SK-N-SH (cell line): ENCODE results near the gene VWF. TPM values are rescaled to one million over a fixed set of nuclear protein-coding genes. Genes with fewer than 3 reads are reported as not detected.

Source experiments
- CTCF ChIA-PET: fragments of 300-600, 350-600 bp; formaldehyde crosslinking; extraction: SDS; loops from one replicate; lab custom pipeline; 2021; lab: Yijun Ruan, JAX
- POLR2A ChIA-PET: fragments of 350-600 bp; sonication (Branson Sonifier 250); formaldehyde crosslinking; extraction: SDS; loops from one replicate; lab custom pipeline; 2020; ENCODE audit warnings: antibody characterized with exemption, inconsistent platforms; lab: Yijun Ruan, JAX
- DNase-seq: peaks from one replicate; pipeline ENCODE4 v3.0.0; 2012
- H2AFZ ChIP-seq: fragments of 200-600 bp; sonication (generic); 2 replicates; pipeline ENCODE4 v1.8.1; 2016; ENCODE audit warnings: antibody characterized with exemption, mild to moderate bottlenecking, low read depth
- H3F3A ChIP-seq: fragments of 200-600 bp; sonication (generic); replicated peaks from 2 replicates; pipeline ENCODE3; 2016; ENCODE audit warnings: antibody characterized with exemption, mild to moderate bottlenecking; ENCODE audit not compliant: insufficient read depth
- H3K27ac ChIP-seq, 2 experiments: fragments of 200-500 bp in 1 of 2; fragments of 200-600 bp in 1 of 2; sonication (Bioruptor generic) in 1 of 2; sonication (generic), shearing (Covaris generic) in 1 of 2; 2 replicates each; pipeline versions ENCODE4 v1.5.1 to v1.6.1; 2014 to 2016; ENCODE audit warnings: low read depth in 2 of 2, inconsistent platforms in 1 of 2, low read length in 1 of 2, mild to moderate bottlenecking in 1 of 2, mixed read lengths in 1 of 2
- H3K27me3 ChIP-seq: fragments of 200-600 bp; sonication (generic), shearing (Covaris generic); 2 replicates; pipeline ENCODE4 v1.6.1; 2016; ENCODE audit warnings: mixed run types; ENCODE audit not compliant: insufficient read depth
- H3K36me3 ChIP-seq, 2 experiments: fragments of 200-500 bp in 1 of 2; fragments of 200-600 bp in 1 of 2; sonication (Bioruptor generic) in 1 of 2; sonication (generic) in 1 of 2; replicated peaks in 1 of 2; 2 replicates each; pipeline versions ENCODE3 to v1.5.1; 2014 to 2016; ENCODE audit warnings: low read length in 1 of 2, mild to moderate bottlenecking in 1 of 2; ENCODE audit not compliant: insufficient read depth in 2 of 2, control insufficient read depth in 1 of 2
- H3K4me1 ChIP-seq, 2 experiments: fragments of 200-500 bp in 1 of 2; fragments of 200-600 bp in 1 of 2; sonication (Bioruptor generic) in 1 of 2; sonication (generic), shearing (Covaris generic) in 1 of 2; 2 replicates each; pipeline versions ENCODE4 v1.5.1 to v1.6.1; 2014 to 2016; ENCODE audit warnings: low read depth in 1 of 2, low read length in 1 of 2, mixed run types in 1 of 2; ENCODE audit not compliant: insufficient read depth in 2 of 2, control insufficient read depth in 1 of 2
- H3K4me2 ChIP-seq: fragments of 200-600 bp; sonication (generic), shearing (Covaris generic); 2 replicates; pipeline ENCODE4 v1.6.1; 2017; ENCODE audit warnings: mixed run types
- H3K4me3 ChIP-seq, 2 experiments: fragments of 200-500 bp in 1 of 2; fragments of 200-600 bp in 1 of 2; sonication (Bioruptor generic) in 1 of 2; sonication (generic), shearing (Covaris generic) in 1 of 2; 2 replicates each; pipeline versions ENCODE4 v1.5.1 to v1.8.1; 2014 to 2016; ENCODE audit warnings: low read depth in 2 of 2, inconsistent platforms in 1 of 2, low read length in 1 of 2, mild to moderate bottlenecking in 1 of 2, mixed read lengths in 1 of 2, moderate library complexity in 1 of 2
- H3K79me2 ChIP-seq: fragments of 200-600 bp; sonication (generic); 2 replicates; pipeline ENCODE4 v1.8.1; 2017; ENCODE audit warnings: mild to moderate bottlenecking; ENCODE audit not compliant: insufficient read depth
- H3K9ac ChIP-seq: fragments of 200-600 bp; sonication (generic); 2 replicates; pipeline ENCODE4 v1.6.1; 2017; ENCODE audit warnings: mixed run types
- H3K9me2 ChIP-seq: fragments of 200-600 bp; sonication (generic); 2 replicates; pipeline ENCODE4 v1.6.1; 2017; ENCODE audit warnings: mixed run types
- H3K9me3 ChIP-seq: fragments of 200-600 bp; sonication (generic); 2 replicates; pipeline ENCODE4 v1.6.1; 2017; ENCODE audit warnings: mixed run types, mild to moderate bottlenecking, moderate library complexity
- H4K20me1 ChIP-seq: fragments of 200-600 bp; sonication (generic); 2 replicates; pipeline ENCODE4 v1.6.1; 2017; ENCODE audit warnings: mild to moderate bottlenecking, mixed run types; ENCODE audit not compliant: insufficient read depth
- CHD2 ChIP-seq: fragments of 150-350 bp; IDR thresholded peaks from 2 replicates; pipeline ENCODE4 v1.6.1; 2018; ENCODE audit warnings: low read length; ENCODE audit not compliant: partially characterized antibody
- EP300 ChIP-seq, 2 experiments: IDR thresholded peaks; 2 replicates each; pipeline versions ENCODE4 v1.4.0 to v1.6.1; 2012; ENCODE audit warnings: borderline replicate concordance in 1 of 2, low read depth in 1 of 2, low read length in 1 of 2
- EZH2phosphoT487 ChIP-seq: fragments of 200-600 bp; sonication (generic); IDR thresholded peaks from 2 replicates; pipeline ENCODE4 v1.6.1; 2017; ENCODE audit warnings: low read depth, mixed run types, mild to moderate bottlenecking, antibody characterized with exemption, moderate library complexity, borderline replicate concordance
- FOSL2 ChIP-seq: IDR thresholded peaks from 2 replicates; pipeline ENCODE4 v1.4.0; 2012; ENCODE audit warnings: low read depth, mild to moderate bottlenecking, moderate library complexity, borderline replicate concordance
- FOXM1 ChIP-seq: IDR thresholded peaks from 2 replicates; pipeline ENCODE4 v1.4.0; 2012; ENCODE audit warnings: low read depth, mild to moderate bottlenecking
- GABPA ChIP-seq: IDR thresholded peaks from 2 replicates; pipeline ENCODE4 v1.4.0; 2012; ENCODE audit warnings: low read depth, mild to moderate bottlenecking
- GATA2 ChIP-seq: sonication (generic); formaldehyde crosslinking; IDR thresholded peaks from 2 replicates; pipeline ENCODE4 v1.5.0; 2020; ENCODE audit warnings: mild to moderate bottlenecking, missing genetic modification reagents
- MXI1 ChIP-seq: IDR thresholded peaks from 2 replicates; pipeline ENCODE4 v1.6.1; 2012; ENCODE audit warnings: mild to moderate bottlenecking, low read depth, low read length, improper control_type of control experiment
- RAD21 ChIP-seq: IDR thresholded peaks from 2 replicates; pipeline ENCODE4 v1.6.1; 2012; ENCODE audit warnings: mild to moderate bottlenecking, low read length
- SMC3 ChIP-seq: IDR thresholded peaks from 2 replicates; pipeline ENCODE4 v1.6.1; 2012; ENCODE audit warnings: low read depth, low read length, improper control_type of control experiment
- TAF1 ChIP-seq: IDR thresholded peaks from 2 replicates; pipeline ENCODE4 v1.6.1; 2012; ENCODE audit warnings: low read depth, mild to moderate bottlenecking, low read length, moderate library complexity, borderline replicate concordance
- TCF12 ChIP-seq: IDR thresholded peaks from 2 replicates; pipeline ENCODE4 v1.4.0; 2012
- TEAD4 ChIP-seq: IDR thresholded peaks from 2 replicates; pipeline ENCODE4 v1.4.0; 2012; ENCODE audit warnings: mild to moderate bottlenecking, borderline replicate concordance; ENCODE audit not compliant: insufficient read depth
- WGBS: methylation state at CpG from one replicate; pipeline ENCODE4 v1.1.6; 2017; ENCODE audit warnings: low lambda C conversion rate; 5-methylcytosine and 5-hydroxymethylcytosine counted together
- polyA plus RNA-seq, 3 experiments: library from polyadenylated mRNA; depleted of rRNA; stranded (reverse); fragments of >200 nt; gene quantifications; 2 replicates each; pipeline ENCODE4 v1.2.3, GENCODE V29; 2012
- TF ChIP-seq, protein P1 (sequence below): IDR thresholded peaks from 2 replicates; pipeline ENCODE4 v1.6.1; 2012; ENCODE audit warnings: mild to moderate bottlenecking, low read depth, low read length, moderate library complexity
- TF ChIP-seq, protein P2 (sequence below): IDR thresholded peaks from 2 replicates; pipeline ENCODE4 v1.4.0; 2012; ENCODE audit warnings: low read depth, borderline replicate concordance
- TF ChIP-seq, protein P3 (sequence below): fragments of 150-350 bp; IDR thresholded peaks from 2 replicates; pipeline ENCODE4 v1.6.1; 2016; ENCODE audit warnings: mild to moderate bottlenecking, low read depth, low read length

The VWF gene
- polyA plus RNA-seq, 1 of the 3 experiments (the other 2 are of a cell fraction): 0.12 TPM

DNA sequence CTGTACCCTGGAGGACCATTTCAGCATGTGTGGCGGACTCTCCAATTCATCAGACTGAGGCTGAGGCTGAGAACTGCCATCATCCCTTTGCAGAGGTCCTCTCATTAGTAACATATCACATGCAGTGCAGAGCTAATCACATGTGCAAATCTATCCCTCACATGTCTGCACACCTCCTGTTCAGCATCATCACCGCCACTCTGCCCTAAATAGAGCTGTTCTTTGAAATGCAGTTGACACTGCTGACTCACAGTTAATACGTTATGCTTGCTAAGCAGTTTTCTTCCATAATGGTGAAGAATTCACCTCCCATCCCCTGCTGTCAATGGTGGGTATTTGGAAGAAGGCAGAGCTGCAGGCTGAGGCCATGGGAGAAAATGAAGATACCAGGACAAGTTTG, 94.4 kb downstream of the VWF start:
- WGBS: 54% methylated on average over 3 of the region's 3 CpGs
- H3K9ac ChIP-seq: no peak overlapping the region
- no peaks in the 10 kb centered on the region for H3K36me3 ChIP-seq
- H2AFZ ChIP-seq: no peak overlapping the region
- H3K4me1 ChIP-seq: no peaks in the 10 kb centered on the region; a peak in 1 of 4 replicates
- no peak overlapping the region for H3K27ac ChIP-seq
- no peaks in the 10 kb centered on the region for H3F3A ChIP-seq
- no peaks in the 10 kb centered on the region for H3K9me2 ChIP-seq
- no peak overlapping the region for H3K4me2 ChIP-seq
- H3K9me3 ChIP-seq: 0 out of 2 replicates have a peak, but pooled peaks cover 3% of the 10 kb centered on the region
- TF ChIP-seq CHD2: no peak
- TF ChIP-seq, protein P1, sequence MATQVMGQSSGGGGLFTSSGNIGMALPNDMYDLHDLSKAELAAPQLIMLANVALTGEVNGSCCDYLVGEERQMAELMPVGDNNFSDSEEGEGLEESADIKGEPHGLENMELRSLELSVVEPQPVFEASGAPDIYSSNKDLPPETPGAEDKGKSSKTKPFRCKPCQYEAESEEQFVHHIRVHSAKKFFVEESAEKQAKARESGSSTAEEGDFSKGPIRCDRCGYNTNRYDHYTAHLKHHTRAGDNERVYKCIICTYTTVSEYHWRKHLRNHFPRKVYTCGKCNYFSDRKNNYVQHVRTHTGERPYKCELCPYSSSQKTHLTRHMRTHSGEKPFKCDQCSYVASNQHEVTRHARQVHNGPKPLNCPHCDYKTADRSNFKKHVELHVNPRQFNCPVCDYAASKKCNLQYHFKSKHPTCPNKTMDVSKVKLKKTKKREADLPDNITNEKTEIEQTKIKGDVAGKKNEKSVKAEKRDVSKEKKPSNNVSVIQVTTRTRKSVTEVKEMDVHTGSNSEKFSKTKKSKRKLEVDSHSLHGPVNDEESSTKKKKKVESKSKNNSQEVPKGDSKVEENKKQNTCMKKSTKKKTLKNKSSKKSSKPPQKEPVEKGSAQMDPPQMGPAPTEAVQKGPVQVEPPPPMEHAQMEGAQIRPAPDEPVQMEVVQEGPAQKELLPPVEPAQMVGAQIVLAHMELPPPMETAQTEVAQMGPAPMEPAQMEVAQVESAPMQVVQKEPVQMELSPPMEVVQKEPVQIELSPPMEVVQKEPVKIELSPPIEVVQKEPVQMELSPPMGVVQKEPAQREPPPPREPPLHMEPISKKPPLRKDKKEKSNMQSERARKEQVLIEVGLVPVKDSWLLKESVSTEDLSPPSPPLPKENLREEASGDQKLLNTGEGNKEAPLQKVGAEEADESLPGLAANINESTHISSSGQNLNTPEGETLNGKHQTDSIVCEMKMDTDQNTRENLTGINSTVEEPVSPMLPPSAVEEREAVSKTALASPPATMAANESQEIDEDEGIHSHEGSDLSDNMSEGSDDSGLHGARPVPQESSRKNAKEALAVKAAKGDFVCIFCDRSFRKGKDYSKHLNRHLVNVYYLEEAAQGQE: no peak
- TF ChIP-seq RAD21: no peak
- no peak for TF ChIP-seq MXI1
- TF ChIP-seq EP300 (IDR thresholded peaks at IDR 0.05; ENCODE audit: borderline replicate concordance in 1 of 2, low read depth in 1 of 2, low read length in 1 of 2): no peak
- no peak for TF ChIP-seq EZH2phosphoT487
- no peak for TF ChIP-seq FOXM1
- TF ChIP-seq TAF1: no peak
- TF ChIP-seq GATA2 (CRISPR knock-in tag): no peak
- no peak for TF ChIP-seq TCF12
- TF ChIP-seq FOSL2: no peak
- POLR2A ChIA-PET: no interaction called here
- H3K4me3 ChIP-seq: no peak overlapping the region
- no peaks in the 10 kb centered on the region for H3K79me2 ChIP-seq
- no peaks in the 10 kb centered on the region for H4K20me1 ChIP-seq
- no peak for DNase-seq
- H3K27me3 ChIP-seq: no peaks in the 10 kb centered on the region
- CTCF ChIA-PET: interaction anchor here (1.3 to 3.1 kb wide), 3 partner anchors 9 to 254 kb away, joined by 4 to 24 read pairs (median 10); no protein-coding TSS in a partner anchor

DNA sequence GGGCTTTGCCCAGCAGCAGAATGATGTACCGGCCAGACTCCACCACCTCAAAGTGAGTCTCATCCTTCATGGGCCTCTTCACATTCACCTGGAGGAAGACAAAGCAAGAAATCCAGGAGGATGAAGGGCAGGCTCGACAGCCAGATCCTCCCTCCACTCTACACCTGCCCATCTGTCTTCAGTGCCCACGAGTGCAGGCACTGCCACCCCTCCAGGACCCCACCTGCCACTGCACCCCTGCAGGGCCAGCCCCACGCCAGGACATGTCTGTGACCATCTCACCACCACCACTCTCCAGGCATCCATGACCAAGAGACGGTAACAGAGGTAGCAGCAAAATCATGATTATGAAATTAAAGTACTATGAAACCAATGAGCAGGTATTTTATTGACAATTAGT, 95.1 kb downstream of the VWF start:
- Histone ChIP-seq H3K4me2 (no peak overlapping the region), H3K9me3 (0 out of 2 replicates have a peak, but pooled peaks cover 3% of the 10 kb centered on the region), H3K9me2 (no peaks in the 10 kb centered on the region), H3K79me2 (no peaks in the 10 kb centered on the region), H4K20me1 (no peaks in the 10 kb centered on the region), H3K9ac (no peak overlapping the region), H3F3A (no peaks in the 10 kb centered on the region), H3K27ac (no peak overlapping the region), H3K4me3 (no peak overlapping the region), H3K36me3 (no peaks in the 10 kb centered on the region), H3K27me3 (no peaks in the 10 kb centered on the region; the same call in 1 of the 2 replicates), H2AFZ (no peak overlapping the region), H3K4me1 (no peaks in the 10 kb centered on the region; a peak in 1 of 4 replicates)
- WGBS: 11% methylated on average over 4 of the region's 5 CpGs
- POLR2A ChIA-PET: no interaction called here
- DNase-seq: no peak
- CTCF ChIA-PET: interaction anchor here (1.8 to 3.1 kb wide), 2 partner anchors 10 to 41 kb away, joined by 10 to 24 read pairs; no protein-coding TSS in a partner anchor
- no peak for TF ChIP-seq MXI1
- TF ChIP-seq RAD21: no peak
- TF ChIP-seq GATA2 (CRISPR knock-in tag): no peak
- TF ChIP-seq TEAD4: no peak
- TF ChIP-seq SMC3: no peak
- TF ChIP-seq FOSL2: no peak
- TF ChIP-seq, protein P2, sequence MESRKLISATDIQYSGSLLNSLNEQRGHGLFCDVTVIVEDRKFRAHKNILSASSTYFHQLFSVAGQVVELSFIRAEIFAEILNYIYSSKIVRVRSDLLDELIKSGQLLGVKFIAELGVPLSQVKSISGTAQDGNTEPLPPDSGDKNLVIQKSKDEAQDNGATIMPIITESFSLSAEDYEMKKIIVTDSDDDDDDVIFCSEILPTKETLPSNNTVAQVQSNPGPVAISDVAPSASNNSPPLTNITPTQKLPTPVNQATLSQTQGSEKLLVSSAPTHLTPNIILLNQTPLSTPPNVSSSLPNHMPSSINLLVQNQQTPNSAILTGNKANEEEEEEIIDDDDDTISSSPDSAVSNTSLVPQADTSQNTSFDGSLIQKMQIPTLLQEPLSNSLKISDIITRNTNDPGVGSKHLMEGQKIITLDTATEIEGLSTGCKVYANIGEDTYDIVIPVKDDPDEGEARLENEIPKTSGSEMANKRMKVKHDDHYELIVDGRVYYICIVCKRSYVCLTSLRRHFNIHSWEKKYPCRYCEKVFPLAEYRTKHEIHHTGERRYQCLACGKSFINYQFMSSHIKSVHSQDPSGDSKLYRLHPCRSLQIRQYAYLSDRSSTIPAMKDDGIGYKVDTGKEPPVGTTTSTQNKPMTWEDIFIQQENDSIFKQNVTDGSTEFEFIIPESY: no peak
- TF ChIP-seq, protein P3, sequence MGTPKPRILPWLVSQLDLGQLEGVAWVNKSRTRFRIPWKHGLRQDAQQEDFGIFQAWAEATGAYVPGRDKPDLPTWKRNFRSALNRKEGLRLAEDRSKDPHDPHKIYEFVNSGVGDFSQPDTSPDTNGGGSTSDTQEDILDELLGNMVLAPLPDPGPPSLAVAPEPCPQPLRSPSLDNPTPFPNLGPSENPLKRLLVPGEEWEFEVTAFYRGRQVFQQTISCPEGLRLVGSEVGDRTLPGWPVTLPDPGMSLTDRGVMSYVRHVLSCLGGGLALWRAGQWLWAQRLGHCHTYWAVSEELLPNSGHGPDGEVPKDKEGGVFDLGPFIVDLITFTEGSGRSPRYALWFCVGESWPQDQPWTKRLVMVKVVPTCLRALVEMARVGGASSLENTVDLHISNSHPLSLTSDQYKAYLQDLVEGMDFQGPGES: no peak
- no peak for TF ChIP-seq GABPA
- TF ChIP-seq, protein P1: no peak
